GM21360 (cell line): ENCODE data around the gene HSD17B8.

Source experiments
- ATAC-seq: cut with Tn5 transposase; IDR thresholded peaks from one replicate; pipeline ENCODE4 v1.9.1; 2021; ENCODE audit warnings: mild to moderate bottlenecking, moderate library complexity; ENCODE audit not compliant: unreplicated experiment

HSD17B8 gene

DNA sequence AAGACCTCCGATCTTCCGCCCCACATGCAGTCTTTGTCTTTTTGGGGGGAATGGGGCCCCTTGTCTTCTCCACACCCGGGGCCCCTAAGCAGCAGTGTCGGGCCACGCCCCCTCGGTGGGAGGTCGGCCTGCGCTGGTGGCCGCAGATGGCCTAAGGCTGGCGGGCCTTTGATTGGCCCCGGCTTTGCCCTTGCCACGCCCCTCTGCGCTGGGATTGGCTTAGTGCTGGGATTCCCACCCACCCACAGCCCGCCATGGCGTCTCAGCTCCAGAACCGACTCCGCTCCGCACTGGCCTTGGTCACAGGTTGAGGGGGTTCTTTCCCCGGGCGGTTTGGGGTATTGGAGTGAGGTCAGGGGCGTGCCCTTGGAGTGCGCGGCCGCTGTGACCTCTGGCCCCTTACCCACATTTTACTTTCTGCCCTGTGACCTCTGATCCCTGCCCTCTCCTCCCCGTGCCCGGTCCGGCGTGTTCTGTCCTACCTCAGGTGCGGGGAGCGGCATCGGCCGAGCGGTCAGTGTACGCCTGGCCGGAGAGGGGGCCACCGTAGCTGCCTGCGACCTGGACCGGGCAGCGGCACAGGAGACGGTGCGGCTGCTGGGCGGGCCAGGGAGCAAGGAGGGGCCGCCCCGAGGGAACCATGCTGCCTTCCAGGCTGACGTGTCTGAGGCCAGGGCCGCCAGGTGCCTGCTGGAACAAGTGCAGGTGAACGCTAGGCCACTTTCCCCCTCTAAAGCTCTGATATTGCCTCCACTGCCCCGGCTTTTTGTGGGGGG lies at the start of gene HSD17B8:
Gene HSD17B8 (plus strand): TSS at position 241 of the 776 bp plus-strand sequence. CDS start 14 bp downstream, at position 255.
- ATAC-seq: peak; percentile 35

DNA sequence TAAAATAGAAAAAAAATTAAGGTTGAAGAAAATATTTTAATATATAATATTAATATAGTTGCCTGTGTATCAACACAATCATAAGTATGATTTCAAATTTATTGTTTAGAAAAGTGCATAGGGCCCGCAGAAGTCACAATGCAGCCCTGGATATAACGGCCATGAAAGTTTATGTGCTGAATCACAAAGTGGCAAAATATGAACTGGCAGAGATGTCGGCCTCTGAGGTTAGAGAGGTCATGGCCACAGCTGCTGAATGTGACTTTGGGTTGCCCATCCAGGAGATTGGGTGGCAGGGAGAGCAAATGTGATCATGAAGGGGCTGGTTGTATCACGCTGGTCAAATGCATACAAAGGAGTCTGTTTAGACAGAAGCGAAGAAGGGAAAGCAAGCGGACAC lies 47.9 kb upstream of the HSD17B8 start:
- no peak for ATAC-seq

DNA sequence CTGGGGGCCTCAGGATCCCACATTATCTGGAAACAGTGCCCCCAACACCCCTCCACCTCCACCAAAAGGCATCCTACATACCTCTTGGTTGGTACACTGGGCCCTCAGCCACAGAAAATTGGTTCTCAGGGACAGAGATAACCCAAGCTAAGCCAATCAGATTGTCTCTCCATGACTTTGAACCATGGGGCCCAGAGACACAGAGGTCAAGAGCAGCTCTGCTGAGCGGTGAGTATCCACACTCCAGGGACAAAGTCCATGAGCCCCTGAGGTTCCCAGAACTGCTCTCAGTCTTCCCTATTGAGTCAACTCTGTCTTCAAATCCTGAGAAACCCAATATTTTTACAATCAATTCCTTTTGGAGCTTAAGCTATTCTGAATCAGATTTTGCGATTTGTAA lies 47.5 kb upstream of the HSD17B8 start:
- no peak for ATAC-seq

DNA sequence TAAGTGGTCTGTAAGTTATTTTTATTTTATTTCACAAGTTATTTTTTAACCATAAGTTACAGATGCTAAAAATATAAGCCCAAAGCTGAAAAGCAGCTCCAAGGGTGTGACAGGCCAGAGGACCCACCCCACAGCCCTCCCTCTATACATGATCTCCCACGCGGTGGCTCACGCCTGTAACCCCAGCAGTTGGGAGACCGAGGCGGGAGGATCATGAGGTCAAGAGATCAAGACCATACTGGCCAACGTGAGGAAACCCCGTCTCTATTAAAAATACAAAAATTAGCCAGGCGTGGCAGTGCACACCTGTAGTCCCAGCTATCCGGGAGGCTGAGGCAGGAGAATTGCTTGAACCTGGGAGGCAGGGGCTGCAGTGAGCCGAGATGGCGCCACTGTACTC lies 44.4 kb upstream of the HSD17B8 start:
- ATAC-seq: no peak

DNA sequence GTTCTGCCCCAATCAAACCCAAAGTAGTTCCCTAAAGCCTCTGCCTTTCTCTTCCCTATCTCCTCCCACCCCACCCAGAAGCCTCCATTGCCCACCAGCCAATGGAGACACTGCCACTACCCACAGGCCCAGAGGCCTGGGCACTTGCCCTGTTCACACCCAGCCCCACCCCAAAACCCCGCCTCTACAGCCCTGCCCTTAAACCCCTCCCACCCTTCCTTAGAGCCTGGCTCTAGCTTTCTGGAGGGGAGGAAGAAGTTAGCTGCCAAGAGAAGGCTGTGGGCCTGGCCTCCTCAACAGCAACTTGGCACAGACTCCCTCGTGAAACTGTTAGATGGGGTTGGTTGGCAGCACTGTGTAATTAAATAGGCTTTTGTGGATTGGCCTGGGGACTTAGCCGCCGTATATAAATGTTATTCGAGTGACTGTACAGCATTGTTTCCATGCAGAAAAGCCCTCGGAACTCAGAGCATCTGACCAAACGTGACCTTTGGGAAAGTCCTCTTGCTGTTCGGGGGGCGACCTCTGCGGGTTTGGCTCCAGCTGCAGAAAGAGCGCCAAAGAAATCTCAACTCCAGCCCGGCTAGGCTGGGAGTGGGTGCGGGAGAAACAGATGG lies 43.6 kb upstream of the HSD17B8 start:
- ATAC-seq: no peak

DNA sequence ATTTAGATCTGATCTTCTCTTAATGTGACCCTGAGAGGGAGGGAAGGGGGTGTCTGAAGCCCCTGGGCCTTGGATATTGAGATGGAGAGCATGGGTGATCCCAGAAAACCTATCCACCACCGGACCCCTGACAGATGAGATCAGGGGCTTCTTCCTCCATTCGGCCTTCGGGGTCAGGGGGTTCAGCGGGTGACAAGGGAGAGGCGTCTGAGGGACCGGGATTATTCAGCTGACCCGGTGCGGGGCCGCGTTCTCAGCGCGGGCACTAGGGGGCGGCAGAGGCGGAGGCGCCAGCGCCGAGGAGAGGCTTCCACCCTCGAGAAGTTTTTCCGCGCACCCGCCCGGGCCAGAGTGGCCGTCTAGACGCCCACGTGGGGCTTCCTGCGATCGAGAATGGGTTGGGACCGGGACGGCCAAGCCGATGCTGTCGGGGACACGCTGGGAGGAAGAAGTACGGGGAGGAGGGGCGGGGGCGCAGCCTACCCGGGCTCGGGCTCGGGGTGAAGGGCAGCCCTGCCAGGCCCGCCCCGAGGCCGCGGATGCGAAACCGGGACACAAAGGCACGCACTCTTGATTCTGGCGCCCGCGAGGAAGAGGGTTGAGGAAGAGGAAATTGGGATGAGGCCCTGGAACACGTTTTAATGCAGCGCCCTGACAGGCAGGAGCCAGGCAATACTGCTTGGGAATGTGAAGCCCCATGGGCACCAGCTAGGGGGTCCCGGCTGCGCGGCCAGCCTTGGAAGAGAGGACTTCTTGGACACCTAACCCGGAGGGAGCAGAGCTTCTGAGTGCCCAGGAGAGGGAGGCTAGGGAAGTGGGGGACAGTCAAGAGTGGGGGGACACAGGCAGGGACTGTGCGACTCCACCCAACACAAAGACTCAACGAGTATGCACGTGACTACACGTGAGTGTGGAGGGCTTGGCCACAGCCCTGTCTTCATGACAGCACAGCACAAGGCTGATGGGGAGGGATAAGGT lies 42.8 kb upstream of the HSD17B8 start:
- peak; percentile 59 for ATAC-seq

DNA sequence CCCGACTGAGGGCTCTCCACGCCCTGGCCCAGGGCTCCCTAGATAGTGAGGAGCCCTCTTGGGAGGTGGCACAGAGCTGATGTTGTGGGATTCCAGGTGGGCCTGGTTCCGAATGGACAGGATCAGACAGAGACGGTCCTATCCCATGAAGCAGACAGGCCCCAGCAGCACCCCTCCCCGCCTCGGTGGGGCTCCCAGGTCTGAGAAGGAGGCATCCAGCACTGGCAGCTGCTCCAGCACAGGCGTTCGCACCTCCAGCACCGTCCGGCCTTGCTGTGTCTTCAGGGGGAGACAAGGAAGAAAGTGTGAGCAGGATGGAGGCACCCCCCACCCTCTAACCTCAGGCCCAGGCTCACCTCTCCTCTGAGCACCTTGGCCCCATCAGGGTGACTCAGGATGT lies 40.9 kb upstream of the HSD17B8 start:
- ATAC-seq: no peak

DNA sequence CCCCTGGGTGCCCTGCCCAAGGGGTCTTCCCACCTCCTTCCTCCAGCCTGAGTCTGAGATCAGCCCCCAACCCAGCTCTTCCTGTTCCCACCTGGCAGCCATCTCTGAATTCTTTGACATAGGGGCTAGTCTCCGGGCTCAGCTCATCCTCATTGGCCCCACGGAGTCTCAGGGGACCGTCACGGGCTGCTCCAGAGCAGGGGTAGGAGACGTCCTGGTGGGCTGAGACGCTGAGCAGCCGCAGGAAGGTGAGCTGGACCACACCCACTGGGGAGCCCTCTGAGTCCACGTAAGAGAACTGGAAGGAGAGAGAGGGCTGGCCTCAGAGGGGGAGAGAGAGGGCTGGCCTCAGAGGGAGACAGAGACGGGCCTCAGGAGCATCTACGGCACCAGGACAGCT lies 40.3 kb upstream of the HSD17B8 start:
- ATAC-seq: no peak

DNA sequence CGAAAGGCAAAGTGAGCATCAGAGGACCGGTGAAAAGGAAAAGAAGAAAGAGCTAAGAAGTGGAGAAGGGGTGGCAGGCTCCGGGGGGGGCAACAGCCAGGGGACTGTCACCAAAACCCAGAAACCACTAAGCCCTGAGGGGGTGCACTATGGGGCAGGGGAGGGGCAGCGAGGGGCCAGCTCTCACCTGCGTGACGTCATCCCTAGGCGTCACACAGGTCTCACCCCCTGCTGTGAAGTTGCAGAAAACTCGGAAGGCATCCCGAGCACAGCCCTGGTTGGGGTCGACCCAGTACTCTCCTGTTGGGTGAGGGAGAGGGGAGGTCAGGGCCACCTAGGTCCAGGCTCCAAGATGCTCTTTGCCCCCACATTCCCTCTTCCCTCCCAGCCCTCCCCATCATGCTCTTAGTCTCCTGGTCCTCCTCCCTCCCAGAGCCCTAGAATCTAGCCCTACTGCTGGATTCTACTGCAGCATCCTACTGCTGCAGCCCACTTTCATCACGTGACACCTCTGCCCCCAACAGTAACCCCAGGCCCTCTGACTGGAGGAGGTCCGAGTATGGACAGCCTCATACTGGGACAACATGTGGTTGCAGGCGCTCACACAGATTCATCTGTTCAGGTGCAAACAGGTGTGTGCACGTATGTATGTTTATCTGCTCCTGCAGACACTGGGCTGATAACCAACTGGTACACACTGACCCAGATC lies 39.6 kb upstream of the HSD17B8 start:
- ATAC-seq: no peak

DNA sequence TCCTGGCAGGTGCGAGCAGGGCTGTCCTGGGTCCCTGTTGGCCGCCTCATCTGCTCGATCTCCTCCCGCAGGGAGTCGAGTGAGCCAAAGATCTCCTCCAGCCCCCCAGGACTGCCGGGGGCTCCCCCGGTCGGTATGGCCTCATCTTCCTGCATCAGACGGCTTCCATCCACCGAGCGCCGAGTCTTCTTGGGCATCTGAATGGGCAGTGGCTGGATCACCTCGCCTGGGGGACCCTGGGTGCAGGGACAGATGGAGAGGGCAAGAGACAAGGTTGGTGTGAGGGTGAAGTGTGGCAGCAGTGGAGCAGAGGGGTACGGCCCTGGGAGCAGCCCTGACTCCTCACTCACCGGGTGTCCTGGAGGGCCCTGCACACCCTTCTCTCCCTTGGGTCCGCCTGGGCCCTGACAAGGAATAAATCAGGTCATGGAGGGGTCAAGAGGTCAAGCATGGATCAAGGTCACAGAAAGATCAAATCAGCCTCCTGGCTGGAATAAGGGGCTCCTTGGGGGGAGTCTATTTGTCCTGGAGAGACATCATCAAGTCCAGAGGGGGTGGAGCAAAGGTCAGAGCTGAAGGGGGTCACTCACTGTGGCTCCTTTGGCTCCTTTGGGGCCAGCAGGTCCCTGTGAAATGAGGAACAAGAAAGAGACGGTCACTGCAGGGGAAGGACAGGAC lies 38.7 kb upstream of the HSD17B8 start:
- no peak for ATAC-seq

DNA sequence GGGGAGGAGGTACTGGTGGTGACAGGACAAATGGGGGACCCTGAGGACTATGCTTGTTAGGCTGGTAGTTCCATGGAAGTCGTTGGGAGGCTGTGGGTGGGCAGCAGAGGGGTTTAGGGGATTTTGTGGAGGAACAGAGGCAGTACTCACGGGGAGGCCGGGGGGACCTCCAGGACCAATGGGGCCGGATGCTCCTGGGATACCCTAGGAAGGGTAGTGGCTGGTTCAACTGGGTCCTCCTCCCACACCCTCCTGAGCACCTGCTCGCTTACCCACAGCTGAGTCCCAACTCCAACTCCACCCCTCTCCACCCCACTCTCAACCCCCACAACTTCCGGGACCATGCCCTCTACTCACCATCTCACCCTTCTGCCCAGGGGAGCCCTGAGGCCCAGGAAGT lies 38.1 kb upstream of the HSD17B8 start:
- ATAC-seq: no peak

DNA sequence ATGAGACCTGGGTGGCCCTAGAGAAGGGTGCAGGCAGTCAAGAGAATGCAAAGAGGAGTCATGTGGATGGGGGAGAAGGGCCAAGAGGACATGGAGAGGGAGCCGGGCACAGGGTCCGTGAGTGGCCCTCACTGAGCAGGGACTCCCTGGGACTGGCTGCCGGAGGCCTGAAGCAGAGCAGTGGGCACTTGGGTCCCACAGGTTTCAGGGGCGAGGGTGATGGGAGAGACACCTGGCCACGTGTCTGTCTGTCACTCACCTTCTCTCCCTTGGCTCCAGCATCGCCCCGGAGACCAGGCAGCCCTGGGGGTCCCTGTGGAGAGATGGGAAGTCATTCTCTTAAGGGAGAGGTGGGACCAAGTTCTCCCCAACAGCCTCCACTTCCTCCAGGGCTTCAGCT lies 37.6 kb upstream of the HSD17B8 start:
- ATAC-seq: no peak

DNA sequence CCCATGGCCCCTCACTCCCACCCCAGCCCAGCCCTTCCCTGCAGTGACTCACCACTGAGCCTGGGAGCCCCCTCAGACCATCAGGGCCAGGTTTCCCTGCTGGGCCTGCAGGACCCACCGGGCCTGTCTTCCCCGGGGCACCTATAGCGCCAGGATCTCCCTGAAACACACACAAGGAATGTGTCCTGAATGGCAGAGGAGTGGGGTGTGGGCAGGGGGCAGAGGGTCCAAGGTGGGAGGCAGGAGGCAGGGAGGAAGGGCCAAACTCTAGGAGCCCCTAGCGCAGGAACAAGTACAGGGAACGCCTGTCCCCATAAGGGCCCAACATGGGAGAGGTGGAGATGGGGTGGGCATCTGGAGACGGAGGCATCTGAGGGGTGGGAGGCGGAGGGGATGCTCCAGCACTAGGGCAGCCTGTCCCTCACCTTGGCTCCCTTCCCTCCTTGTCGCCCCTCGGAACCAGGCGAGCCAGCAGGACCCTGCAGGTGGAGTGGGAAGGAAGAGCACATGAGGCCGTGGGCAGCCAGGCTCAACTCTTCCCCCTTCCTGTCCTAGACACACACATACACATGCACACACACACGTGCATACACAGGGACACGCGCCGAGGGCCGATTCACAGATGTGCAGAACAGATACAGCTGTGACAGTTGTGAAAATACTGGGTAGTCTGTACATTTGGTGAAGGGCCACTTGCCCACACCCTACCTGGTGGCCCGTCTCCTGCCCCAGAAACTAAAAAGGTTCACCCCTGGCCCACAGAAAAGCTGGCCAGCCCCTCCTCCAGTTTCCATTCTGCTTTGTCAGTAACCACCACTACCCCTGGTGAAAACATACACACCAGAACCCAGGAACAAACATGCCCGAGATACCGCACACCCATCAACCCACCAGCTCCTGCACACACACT lies 36.8 kb upstream of the HSD17B8 start:
- no peak for ATAC-seq

DNA sequence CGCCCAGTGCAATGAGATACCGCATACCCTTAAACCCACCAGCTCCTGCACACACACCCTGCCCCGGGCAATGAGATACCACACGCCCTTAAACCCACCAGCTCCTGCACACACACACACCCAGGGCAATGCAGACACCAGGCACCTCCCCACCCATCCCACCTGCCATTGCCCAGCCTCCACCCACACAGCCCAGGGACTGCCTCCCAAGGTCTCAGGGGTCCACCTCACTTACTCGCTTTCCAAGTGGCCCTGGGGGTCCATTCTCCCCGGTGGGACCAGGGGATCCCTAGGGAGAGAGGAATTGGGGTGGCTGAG lies 36.2 kb upstream of the HSD17B8 start:
- ATAC-seq: no peak

DNA sequence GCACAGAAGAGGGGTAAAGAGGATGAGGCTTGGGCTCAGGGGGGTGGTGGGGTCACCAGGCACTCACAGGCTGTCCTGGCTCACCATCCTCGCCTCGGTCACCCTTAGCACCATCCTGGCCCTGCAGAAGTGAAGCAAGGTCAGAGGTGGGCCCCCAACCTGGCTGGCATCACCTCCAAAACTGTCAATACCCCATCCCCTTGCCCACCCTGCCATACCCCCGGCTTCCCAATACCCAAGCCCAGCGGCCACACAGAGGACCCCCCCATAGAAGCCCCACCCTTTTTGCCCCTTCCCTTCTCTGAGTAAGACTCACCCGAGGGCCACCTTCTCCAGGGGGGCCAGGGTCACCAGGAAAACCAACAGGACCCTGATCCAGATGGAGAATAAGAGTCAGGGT lies 35.8 kb upstream of the HSD17B8 start:
- no peak for ATAC-seq

DNA sequence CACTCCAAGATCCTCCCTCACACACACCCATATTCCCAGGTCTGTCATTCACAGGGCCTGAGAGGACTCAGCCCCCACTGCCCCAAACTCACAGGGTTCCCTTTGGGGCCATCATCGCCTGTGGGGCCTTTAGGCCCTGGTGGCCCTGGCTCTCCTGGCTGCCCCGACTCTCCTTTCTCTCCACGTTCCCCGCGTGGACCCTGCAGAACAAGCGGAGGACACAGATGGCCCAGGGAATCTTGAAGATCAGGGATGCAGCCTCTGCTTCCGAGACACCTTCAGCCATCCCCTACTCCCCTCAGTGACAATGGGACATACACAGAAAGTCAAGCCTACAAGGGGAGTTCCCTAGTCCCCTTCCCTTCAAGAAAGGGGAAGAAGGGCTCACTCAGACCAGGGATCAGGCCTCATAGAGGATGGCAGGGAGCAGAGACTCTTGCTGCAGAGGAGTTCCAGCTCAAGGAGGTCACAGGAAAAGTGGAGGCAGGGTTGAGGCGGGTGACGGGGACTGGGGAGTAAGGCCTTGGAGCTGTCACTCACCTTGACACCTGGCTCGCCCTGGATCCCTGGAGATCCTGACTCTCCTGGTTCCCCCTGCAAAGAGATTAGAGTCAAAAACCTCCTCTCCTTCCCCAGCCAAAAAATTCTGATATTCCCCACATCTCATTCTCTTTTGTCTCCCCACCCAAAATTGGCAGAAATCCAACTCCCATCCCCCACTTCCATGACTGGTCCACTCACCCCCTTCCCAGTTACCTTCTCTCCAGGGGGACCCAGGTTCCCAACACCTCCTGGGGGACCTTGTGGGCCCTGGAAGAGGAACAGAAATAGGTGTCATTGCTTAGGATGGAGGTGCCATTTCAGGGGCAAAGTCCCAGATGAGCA lies 34.9 kb upstream of the HSD17B8 start:
- ATAC-seq: no peak

DNA sequence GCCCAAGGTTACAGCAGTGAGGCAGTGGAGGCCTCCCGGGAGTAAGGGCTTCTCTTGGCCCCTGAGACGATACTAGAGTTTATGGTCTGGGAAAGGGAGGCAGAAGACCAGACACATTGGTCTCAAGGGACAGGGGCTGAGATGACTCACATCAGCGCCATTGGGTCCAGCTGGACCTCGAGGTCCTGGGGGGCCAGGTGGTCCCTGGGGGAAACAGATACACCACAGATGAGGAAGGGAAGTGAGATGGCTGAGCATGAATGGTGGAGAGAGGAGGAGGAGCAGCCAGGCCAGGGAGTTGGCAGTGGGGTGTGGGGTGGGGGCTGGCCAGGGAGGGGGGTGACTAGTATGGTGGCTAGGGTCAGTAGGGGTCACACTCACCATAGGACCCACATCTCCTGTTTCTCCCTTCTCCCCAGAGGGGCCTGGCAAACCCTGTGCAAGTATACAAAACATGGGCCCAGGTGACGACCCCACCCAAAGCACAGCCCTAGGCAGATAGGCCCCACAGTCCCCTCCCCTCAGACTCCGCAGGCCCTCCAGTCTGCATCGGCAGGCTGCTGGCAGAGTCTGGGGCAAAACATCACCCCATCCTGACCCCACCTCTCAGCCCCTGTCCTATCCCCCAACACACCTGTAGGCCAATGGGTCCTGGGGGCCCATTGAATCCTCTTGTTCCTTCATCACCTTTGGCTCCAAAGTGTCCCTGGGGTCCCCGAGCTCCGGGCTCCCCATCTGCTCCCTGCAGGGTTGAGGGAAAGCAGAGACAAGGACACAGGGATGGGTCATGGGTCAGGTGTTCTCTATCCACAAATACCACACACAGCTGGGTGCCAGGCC lies 34.1 kb upstream of the HSD17B8 start:
- no peak for ATAC-seq
